GM21526 (cell line): ENCODE data around the gene PBRM1.

Source experiments
- ATAC-seq: cut with Tn5 transposase; IDR thresholded peaks from one replicate; pipeline ENCODE4 v1.9.1; 2021; ENCODE audit warnings: moderate library complexity; ENCODE audit not compliant: unreplicated experiment, low FRiP score

PBRM1 gene

DNA sequence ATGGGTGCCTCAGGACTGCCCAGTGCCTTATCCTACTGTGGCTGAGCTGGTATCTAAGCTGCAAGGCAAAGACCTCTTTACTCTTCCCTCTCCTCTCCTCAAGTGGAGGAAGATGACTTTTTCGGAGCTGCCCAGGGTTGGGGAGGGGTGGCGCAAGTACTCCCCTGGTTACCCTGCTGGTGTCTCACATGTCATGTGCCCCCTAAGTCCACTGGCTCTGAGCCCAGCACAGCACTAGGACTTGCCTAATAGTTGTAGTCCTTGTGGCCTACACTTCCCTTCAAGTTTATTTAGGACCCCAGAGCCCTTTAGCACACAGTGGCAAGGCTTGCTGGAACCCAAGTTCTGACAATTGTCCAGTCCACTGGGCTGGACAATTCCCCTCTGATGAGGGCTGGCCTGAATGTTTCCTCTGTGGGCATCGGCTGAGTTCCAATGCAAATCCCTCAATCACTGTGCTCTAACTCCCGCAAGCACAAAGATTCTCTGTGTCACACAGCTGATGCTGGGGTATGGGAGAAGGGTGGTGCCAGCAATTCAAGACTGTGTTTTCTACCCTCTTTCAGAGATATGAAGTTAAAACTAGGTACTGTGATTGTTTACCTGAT, 89.0 kb downstream of the PBRM1 start:
- no peak for ATAC-seq

DNA sequence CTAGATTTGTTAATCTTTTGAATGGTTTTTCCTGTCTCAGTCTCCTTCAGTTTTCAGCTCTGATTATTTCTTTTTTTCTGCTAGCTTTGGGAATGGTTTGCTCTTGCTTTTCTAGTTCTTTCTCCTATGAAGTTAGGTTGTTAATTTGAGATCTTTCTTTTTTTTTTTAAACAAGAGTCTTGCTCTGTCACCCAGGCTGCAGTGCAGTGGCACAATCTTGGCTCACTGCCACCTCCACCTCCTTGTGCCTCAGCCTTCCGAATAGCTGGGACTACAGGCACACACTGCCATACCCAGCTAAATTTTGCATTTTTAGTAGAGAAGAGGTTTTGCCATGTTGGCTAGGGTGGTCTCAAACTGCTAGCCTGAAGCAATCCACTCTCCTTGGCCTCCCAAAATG, 92.6 kb downstream of the PBRM1 start:
- ATAC-seq, result no peak

DNA sequence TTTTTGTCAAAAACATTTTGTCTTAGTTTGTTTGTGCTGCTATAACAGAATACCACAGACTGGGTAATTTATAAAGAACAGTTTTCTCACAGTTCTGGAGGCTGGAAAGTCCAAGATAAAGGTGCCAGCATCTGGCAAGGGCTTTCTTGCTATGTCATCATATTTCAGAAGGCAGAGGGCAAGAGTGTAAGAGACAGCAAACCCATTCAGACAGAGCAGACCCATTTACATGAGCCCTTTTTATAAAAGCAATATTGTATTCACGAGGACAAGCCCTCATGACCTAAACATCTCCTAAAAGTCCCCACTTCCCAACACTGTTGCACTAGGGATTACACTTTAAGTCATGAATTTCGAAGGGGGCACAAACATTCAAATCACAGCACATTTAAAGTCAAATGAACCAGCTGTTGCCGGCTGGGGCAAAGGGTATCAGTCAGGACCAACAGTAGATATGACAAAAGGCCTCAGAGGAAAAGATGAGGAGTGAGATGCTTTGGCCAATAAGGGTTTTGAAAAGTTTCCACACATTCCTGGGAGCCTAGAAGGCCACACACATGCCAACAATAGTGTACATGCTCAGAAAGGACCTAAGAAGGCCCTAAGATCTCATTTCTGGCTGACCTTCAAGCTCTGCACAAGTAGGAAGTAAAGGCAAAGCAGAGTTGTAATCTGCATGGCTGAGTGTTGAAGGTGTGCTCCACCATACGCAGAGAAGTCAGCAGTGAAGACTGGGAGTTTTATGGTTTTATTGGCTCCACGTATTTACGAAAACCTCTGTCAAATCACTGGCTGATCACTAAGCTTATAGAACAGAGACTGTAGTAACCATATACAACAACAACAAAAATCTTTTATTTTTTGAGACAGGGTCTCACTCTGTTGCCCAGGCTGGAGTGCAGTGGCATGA, 111.4 kb downstream of the PBRM1 start:
- no peak for ATAC-seq

DNA sequence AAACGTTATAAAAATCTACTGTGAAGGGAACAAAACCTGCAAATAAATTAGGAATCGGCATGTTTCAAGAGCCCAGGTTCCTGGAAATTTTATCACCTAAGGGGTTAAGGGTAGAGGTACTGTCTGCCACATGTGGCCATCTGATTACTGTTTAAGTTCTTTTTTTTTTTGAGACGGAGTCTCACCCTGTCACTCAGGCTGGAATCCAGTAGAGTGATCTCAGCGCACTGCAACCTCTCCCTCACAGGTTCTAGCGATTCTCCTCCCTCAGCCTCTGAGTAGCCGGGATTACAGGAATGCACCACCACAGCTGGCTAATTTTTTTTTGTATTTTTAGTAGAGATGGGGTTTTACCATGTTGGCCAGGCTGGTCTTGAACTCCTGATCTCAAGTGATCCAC, 113.5 kb downstream of the PBRM1 start:
- ATAC-seq, result no peak

DNA sequence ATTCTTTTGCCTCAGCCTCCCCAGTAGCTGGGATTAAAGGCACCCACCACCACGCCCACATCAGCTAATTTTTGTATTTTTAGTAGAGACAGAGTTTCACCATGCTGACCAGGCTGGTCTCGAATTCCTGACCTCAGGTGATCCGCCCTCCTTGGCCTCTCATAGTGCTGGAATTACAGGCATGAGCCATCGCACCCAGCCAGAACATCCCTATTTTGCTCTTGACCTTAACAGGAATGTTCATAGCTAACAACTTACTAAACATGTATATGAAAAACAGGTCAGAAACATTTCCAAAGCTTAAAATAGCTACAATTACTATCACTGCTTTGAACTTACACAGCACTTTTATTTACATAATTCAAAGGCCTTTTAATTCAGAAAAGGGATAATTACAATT, 115.6 kb downstream of the PBRM1 start:
- ATAC-seq, result no peak

DNA sequence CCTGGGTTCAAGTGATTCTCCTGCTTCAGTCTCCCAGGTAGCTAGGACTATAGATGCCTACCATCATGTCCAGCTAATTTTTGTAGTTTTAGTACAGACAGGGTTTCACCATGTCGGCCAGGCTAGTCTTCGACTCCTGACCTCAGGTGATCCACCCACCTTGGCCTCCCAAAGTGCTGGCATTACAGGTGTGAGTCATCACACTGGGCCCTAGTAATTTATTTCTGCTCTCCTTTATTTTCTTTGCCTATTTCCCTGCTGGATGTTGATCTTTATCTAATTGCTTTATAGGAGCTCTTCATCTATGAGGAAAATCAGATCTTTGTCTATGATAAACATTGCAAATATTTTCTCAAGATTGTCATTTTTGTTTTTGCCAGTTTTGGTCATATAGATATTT, 117.6 kb downstream of the PBRM1 start:
- no peak for ATAC-seq

DNA sequence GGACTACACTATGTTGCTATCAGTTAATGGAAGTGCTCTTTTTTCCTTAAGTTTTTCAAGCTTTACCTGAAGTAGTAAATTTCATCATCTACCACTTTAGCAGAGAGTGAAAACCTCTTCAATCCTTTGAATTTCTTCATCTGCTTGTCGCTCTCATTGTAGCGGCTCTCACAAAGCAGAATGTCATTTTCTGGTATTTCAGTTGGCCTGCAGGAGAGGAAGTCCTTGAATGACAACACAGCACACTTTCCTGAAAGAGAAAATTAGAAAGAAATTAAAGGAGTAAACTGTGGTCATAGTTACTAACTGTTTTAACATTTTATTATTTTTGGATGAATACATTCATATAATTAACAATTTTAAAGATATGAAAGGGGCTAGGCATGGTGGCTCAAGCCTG, 121.7 kb downstream of the PBRM1 start:
- no peak for ATAC-seq

DNA sequence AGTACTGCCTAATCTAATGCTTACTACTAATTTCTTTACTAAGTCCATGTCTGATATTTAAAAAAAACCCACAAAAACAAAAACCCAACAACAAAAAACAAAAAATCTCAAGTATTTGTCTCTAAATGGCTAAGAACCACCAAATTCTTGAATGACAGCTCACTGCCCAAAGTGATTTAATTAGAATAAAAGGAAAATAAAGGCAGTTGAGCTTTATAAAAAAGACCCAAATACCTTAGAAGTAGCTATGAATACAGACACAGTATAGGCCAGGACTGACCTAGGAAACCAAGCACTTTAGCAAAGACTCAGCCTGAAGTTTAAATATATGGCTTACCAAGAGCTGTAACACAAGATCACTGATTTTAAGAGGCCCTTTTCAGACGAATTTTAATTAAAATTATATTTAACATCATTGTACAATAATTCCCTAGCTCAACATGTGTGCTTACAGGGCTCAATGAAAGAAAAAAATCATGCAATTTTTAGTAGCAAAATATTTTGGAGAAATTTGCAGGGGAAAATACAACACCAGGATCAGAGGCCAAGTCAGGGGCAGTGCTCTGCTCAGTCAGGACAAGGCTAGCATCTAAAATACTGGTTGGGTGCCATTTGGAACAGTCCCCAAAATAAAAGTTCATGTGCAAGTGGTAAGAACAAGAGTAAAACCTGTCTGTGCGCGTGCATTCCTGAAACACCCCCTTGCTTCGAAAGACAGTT, 124.5 kb downstream of the PBRM1 start:
- no peak for ATAC-seq

DNA sequence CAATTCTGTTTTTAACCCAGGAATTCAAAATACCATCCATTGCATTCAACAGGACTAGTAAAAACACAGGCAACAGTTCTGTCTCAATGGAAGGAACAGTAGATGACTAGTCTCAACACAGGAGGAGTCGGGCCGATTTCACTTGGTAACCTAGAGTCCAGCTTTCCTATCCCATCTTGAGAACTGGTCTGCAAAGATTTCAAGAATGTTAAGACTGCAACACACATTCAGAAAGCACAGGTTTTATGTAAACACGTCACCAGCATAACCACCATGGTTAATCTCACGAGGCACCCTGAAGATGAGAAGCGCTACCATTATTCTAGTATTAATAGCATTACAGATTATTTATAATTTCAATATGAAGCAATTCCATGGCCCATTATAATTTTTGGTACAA, 127.3 kb downstream of the PBRM1 start:
- no peak for ATAC-seq

DNA sequence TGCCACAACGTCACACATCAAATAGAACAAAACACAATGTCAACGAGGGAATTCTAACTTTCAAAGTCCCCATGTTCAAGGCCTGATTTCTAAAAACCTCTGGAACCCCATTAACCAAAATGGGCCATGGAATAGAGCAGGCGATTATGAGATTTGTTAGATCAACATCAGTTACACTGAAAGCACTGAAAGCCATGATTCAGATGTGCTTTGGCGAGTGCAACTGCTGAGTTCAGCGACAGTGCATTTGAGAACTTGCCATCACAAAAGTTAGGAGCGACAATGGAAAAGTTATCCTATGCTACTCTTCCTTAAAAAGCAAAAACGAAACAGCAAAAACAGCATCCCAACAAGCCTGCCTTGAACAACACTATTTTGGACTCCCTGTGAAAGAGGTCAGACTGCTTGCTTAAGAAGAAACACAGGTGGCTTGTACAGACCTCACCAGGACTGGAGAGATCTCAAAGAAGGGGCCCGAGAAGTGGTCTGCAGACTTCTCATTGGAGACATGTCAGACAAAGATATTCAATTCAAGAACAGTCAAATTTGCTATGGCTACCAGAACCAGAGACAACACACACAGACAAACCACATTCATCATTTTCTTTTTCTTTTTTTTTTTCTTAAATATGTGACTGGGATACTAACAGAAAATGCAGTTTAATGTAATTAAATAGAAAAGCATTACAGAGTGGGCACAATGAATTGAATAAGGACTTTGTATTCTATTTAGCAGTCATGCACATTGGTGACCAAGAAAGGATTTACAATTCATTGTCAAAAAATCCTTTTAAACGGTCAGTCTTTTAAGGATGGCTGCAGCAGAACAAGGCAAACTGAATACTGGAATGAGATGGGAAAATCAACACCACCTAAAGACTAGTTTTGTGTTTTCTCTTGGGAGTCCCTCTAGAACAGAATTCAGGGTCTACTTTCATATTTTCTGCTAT, 128.4 kb downstream of the PBRM1 start:
- no peak for ATAC-seq

DNA sequence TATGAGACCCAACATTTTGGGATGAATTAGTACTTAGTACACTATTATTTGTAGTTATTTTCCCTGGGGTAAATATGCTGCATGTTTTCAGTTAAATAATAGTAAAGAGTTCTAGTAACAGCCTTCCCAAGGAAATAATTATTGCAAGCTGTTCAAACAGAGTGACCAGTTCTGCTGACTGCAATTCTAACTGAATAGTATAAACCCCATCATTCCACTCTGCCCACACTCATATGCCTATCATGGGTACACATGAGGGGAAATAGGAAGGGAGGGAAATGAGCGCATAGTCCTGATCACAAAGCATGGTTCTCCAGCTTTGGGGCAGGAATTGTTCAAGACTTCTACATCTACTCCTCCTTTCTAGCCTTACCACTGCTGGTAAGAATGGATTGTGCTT, 130.7 kb downstream of the PBRM1 start:
- ATAC-seq, result no peak

DNA sequence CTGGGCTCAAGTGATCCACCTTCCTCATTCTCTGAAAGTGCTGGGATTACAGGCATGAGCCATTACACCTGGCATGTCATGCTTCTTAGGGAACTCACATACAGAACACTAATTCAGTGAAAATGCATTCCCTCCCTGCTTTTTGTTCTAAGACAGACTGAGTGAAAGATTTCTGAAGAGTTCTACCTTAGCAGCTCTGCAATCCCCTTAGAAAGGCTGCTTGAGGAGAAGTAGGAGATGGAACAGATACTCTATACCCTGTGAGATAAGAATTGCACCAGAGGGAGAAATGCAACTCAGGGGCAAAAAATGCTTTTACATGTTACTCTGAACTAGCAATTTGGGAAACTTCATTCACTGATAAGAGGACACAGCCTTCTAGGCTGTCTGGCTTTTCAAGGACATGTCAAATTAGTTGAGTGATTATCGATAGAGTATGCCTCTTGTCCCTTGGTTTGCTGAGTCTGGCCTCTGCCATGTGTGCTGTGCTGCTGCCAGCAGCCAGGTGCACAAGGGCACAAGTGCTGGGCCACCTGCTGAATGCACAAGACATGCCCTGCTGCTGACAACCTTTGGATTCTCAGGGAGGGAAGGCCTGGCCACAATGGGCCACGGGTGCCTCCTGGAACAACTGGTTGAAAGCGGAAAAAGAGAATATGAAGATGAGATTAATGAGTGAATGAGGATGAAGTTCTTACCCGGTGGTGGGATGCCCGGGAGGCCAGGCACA, 131.5 kb downstream of the PBRM1 start:
- ATAC-seq, result no peak

DNA sequence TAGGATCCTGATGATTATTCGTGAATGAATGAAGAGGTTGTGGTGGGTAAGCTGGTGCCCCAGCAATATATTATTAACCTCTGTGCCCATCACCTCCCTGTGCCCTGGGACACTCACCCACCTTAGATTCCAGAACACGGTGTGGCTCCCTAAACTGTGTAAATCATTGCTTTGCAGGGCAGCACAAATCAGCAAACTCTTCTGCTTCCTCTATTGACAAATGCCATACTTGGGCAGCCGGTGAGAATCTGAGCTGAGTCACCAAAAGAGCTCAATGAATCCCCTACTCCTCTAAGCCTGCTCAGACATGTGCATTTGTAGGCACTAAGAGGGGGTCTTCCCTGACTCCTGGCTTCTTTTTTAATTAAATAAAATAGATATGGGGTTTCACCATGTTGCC, 133.6 kb downstream of the PBRM1 start:
- ATAC-seq, result no peak

DNA sequence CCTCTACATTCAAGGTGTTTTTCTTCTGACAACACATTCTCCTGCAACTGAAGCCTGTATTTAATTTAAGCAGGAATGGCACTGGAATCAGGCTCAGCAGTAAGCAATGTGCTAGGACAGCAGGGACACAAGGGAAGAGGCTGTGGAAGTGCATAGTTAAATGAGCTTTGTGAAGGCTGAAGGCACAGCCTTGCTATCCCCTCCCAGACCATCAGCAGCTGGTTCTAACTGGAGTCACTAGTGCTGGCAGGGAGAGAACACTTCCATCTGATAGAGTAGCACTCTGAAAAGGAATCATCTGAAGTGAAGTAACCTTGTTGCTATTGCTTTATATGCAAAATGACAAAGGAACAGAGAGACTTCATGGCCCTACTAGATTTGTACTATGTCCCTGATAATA, 134.6 kb downstream of the PBRM1 start:
- no peak for ATAC-seq

DNA sequence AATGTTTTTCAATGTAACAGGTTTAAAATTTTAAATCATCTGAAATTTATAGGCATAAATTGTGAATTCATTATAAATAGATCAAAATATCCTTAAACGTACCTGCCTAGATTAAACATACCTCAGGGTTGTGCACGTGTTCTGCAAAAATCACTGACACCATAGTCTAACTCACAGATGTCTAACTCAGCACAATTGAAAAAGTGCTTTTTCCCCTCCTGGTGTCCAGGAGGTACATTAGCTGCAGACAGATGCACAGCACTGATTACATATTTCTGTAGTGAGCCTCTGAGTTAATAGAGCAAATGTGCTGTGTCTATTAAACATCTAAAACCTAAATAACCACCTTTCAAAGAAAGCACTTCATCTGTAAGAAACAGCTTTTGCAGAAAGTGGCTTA, 138.6 kb downstream of the PBRM1 start:
- ATAC-seq, result no peak

DNA sequence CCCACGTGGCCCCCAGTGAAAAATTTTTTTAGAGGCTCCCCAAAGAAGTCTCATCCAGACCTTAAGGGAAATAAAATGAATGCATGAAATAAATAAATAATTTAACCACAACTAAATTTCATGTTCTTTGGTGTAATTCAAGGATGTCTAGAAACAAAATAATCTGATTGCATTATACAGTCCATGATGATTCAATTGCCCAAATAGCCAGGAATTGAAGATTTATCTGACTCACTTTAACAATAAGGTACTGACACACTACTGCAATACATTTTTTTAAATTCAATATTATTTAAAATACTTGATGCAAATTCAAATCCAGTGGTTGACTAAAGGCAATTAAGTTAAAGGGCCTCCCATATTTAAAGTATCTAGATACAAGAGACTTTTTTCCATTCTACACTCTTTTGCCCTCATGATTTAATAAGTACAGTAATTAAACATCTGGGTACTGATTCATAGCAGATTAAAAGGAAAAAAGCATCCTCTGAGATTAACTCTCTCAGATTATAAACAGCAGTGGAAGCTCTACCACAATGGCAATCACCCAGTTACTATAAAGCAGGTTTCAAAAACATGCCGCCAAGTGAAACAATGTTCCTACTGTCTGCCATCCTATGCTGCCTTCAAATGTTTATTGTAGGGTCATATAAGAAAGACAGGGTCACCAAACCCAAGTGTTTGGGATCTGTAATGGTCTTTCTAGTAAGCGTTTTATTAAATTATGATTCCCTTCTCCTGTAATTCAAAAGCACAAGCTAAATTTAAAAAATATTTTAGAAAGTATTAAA, 139.4 kb downstream of the PBRM1 start:
- no peak for ATAC-seq

DNA sequence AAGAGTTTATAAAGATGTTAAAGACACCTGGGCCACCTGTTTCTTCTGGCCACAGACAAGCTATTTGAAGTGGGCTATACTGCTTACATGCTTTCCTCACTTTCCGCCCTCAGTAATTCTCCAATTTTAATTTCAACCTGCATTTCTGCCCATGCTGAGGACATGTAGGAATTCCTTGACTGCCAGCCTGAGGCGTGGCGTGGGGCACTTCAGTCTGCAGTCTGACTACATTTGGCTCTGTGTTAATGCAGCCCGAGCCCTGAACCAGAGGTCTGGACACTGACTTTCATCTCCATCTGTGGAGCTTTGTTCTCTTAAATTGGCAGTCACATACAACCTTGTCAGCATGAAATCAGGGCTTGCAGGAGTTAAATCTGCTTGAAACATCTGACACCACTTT, 140.8 kb downstream of the PBRM1 start:
- ATAC-seq, result no peak

DNA sequence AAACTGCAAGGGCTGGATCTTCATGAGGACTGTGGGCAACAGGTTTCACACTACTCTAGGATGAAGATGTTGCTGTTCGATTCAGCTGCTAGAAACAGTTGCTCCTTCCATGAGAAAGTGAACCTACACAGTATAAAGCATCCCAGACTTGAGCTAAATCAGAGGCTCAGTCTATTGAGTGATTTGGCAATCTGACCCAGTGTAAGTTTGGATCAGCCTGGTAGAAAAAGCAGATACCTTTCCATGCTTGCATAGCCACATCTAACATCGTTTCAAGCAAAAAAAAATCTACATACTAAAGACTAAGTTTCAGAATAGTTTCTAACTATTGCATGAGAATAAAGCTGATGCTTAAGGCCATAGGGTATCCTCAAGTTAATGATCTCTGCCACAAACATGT, 144.7 kb downstream of the PBRM1 start:
- no peak for ATAC-seq

DNA sequence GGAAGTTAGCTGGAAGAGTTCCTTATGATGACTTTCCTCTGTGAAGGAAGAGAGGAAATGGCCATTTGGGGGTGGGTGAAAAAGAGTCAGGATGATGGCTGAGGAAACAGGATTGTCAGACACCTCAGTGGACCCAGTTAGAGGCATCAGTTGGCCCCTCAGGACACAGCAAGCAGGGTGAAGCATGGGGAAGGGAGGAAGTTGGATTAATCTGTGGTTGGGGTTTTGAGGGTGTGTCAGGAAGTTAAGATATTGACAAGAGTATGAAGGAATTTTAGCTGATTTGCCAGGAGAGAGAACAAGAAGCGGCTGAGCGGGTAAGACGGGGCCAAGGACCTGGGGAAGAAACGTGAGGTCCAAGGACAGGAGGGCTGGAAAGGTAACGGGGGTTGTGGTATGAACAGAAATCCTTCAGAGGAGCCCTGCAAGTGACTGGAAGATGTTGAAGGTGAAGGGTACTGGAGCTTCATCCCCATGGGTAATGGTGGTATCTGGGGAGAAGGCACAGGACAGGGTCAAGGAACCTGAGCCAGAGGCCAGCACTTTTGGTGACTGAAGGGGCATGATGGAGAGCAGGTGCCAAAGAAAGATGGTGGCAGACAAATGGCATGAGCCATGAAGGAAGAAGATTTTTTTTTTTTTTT, 146.6 kb downstream of the PBRM1 start:
- ATAC-seq, result no peak
